ENCODE data around the gene ANTXR1.
"Not testable (repeated sequence)": the region's sequence is repeated elsewhere in the genome, so short reads cannot be mapped to it uniquely, and the experiment has no call there.

The ANTXR1 gene

GRCh38 chr2:69244882-69245281, 231.9 kb downstream of the ANTXR1 start:
- no peak for DNase-seq

- no peak for DNase-seq
Measured at GRCh38 chr2:69247583-69247982, 234.6 kb downstream of the ANTXR1 start.

- no peak for DNase-seq
Measured at GRCh38 chr2:69248232-69248631, 235.3 kb downstream of the ANTXR1 start.

- DNase-seq = no peak
Measured at GRCh38 chr2:69250981-69251380, 238.0 kb downstream of the ANTXR1 start.

- DNase-seq = no peak
Measured at GRCh38 chr2:69251943-69252342, 239.0 kb downstream of the ANTXR1 start.

- DNase-seq = no peak
Measured at GRCh38 chr2:69253112-69253511, 240.1 kb downstream of the ANTXR1 start.

GRCh38 chr2:69253611-69254301, 240.8 kb downstream of the ANTXR1 start:
- no peak for DNase-seq

GRCh38 chr2:69255760-69256159, 242.8 kb downstream of the ANTXR1 start:
- no peak for DNase-seq

- not testable (repeated sequence) for DNase-seq
Measured at GRCh38 chr2:69259994-69260591, 247.1 kb downstream of the ANTXR1 start.

- no peak for DNase-seq
Measured at GRCh38 chr2:69260666-69261065, 247.7 kb downstream of the ANTXR1 start.

- DNase-seq = no peak
Measured at GRCh38 chr2:69269330-69269729, 256.4 kb downstream of the ANTXR1 start.

- DNase-seq = no peak
Measured at GRCh38 chr2:69271831-69272257, 258.9 kb downstream of the ANTXR1 start.

- peak; percentile 1 for DNase-seq
Measured at GRCh38 chr2:69272803-69273471, 260.0 kb downstream of the ANTXR1 start.

GRCh38 chr2:69275490-69275889, 262.5 kb downstream of the ANTXR1 start:
- no peak for DNase-seq

- no peak for DNase-seq
Measured at GRCh38 chr2:69278366-69278765, 265.4 kb downstream of the ANTXR1 start.

- no peak for DNase-seq
Measured at GRCh38 chr2:69279211-69279610, 266.2 kb downstream of the ANTXR1 start.

- DNase-seq = no peak
Measured at GRCh38 chr2:69279931-69280681, 267.1 kb downstream of the ANTXR1 start.

- no peak for DNase-seq
Measured at GRCh38 chr2:69280796-69281412, 267.9 kb downstream of the ANTXR1 start.

- DNase-seq = no peak
Measured at GRCh38 chr2:69285379-69285894, 272.5 kb downstream of the ANTXR1 start.

GRCh38 chr2:69287544-69287943, 274.6 kb downstream of the ANTXR1 start:
- no peak for DNase-seq

GRCh38 chr2:69288429-69288828, 275.4 kb downstream of the ANTXR1 start:
- DNase-seq = no peak

- DNase-seq = no peak
Measured at GRCh38 chr2:69291004-69291650, 278.1 kb downstream of the ANTXR1 start.
